ENCODE results near the gene OGA.

OGA gene

GRCh38 chr10:101818872-101819633, 809 bp upstream of the OGA start:
- no peak for TF ChIP-seq CTCF (IDR thresholded peaks at IDR 0.05; ENCODE audit: insufficient read depth, low read depth, low read length, missing control alignments)
- peak overlapping the region; percentile 49 for H3K4me3 ChIP-seq (ENCODE audit: low read length)
- DNase-seq (ENCODE audit: low read depth) = peak; percentile 58

GRCh38 chr10:101817337-101818118, 716 bp downstream of the OGA start:
- H3K4me3 ChIP-seq (ENCODE audit: low read length) = peak overlapping the region; percentile 95
- peak; percentile 97 for DNase-seq (ENCODE audit: low read depth)
- no peak for TF ChIP-seq CTCF (IDR thresholded peaks at IDR 0.05; ENCODE audit: insufficient read depth, low read depth, low read length, missing control alignments)

- no peak for DNase-seq (ENCODE audit: low read depth)
These were observed 1.3 kb downstream of the OGA start for GRCh38 chr10:101816913-101817336.

GRCh38 chr10:101816376-101816775, 1.9 kb downstream of the OGA start:
- no peak for DNase-seq (ENCODE audit: low read depth)
- no peak for TF ChIP-seq CTCF (IDR thresholded peaks at IDR 0.05; ENCODE audit: insufficient read depth, low read depth, low read length, missing control alignments)
- H3K4me3 ChIP-seq (ENCODE audit: low read length) = peak overlapping the region; percentile 95

More at GRCh38 chr10:101816913-101817336, 1.3 kb downstream of the OGA start:
- TF ChIP-seq CTCF (IDR thresholded peaks at IDR 0.05; ENCODE audit: insufficient read depth, low read depth, low read length, missing control alignments) = no peak
- peak overlapping the region; percentile 95 for H3K4me3 ChIP-seq (ENCODE audit: low read length)

- no peak for DNase-seq (ENCODE audit: low read depth)
- TF ChIP-seq CTCF (IDR thresholded peaks at IDR 0.05; ENCODE audit: insufficient read depth, low read depth, low read length, missing control alignments) = no peak
- peak overlapping the region; percentile 95 for H3K4me3 ChIP-seq (ENCODE audit: low read length)
These were observed 3.7 kb downstream of the OGA start for GRCh38 chr10:101814466-101815071.

- TF ChIP-seq CTCF (IDR thresholded peaks at IDR 0.05; ENCODE audit: insufficient read depth, low read depth, low read length, missing control alignments) = no peak
- DNase-seq (ENCODE audit: low read depth) = no peak
These were observed 5.6 kb downstream of the OGA start for GRCh38 chr10:101812606-101813005.

More at GRCh38 chr10:101812606-101813005, 5.6 kb downstream of the OGA start:
- H3K4me3 ChIP-seq (ENCODE audit: low read length) = no peak overlapping the region
